ENCODE data around the gene SPEN. TPM values are rescaled to one million over a fixed set of nuclear protein-coding genes. Genes with fewer than 3 reads are reported as not detected.
"Not testable (repeated sequence)": the region's sequence is repeated elsewhere in the genome, so short reads cannot be mapped to it uniquely, and the experiment has no call there.

The SPEN gene
- total and polyA plus RNA-seq, 11 donors: 11.0 to 41.5 (median 21.8) TPM

GRCh38 chr1:15825800-15826199 is 21.7 kb upstream of the SPEN start:
- H3K27ac ChIP-seq: peak overlapping the region in 1 of 12 donors; percentile 6
- H3K4me1 ChIP-seq: peaks cover 0 to 19% (median 0%) of the 10 kb centered on the region in 12 donors
- no peak overlapping the region for H3K4me3 ChIP-seq
- TF ChIP-seq CTCF (IDR thresholded peaks at IDR 0.05) (no peak), POLR2A (IDR thresholded peaks at IDR 0.05) (no peak)
- peak in 1 of 4 donors; percentile 41 for ATAC-seq
- H3K9me3 ChIP-seq: no peaks in the 10 kb centered on the region
- H3K27me3 ChIP-seq: no peaks in the 10 kb centered on the region
- intact Hi-C loops (cut with DNase I): no loop called here
- DNase-seq: no peak
- no peaks in the 10 kb centered on the region for H3K36me3 ChIP-seq

- Histone ChIP-seq H3K4me3 (no peak overlapping the region), H3K36me3 (no peaks in the 10 kb centered on the region), H3K27me3 (no peaks in the 10 kb centered on the region), H3K27ac (no peak overlapping the region), H3K9me3 (no peaks in the 10 kb centered on the region), H3K4me1 (peaks cover 0 to 26% (median 0%) of the 10 kb centered on the region in 12 donors)
- ATAC-seq: no peak
- DNase-seq: no peak
- 81 to 87% (median 84%) methylated on average over 5 to 6 of the region's 6 CpGs for WGBS, 4 donors
- intact Hi-C loops (cut with DNase I): no loop called here
- TF ChIP-seq CTCF (IDR thresholded peaks at IDR 0.05): no peak
- no peak for TF ChIP-seq POLR2A (IDR thresholded peaks at IDR 0.05)
Measured at GRCh38 chr1:15826810-15827507, 20.5 kb upstream of the SPEN start.

GRCh38 chr1:15827567-15827966 is 19.9 kb upstream of the SPEN start:
- ATAC-seq; H3K36me3 ChIP-seq; H3K27me3 ChIP-seq; DNase-seq; H3K9me3 ChIP-seq; H3K4me3 ChIP-seq; H3K27ac ChIP-seq; intact Hi-C loops (cut with DNase I): not testable (repeated sequence)
- WGBS, 4 donors: 97 to 99% (median 98%) methylated on average over 13 to 15 of the region's 15 CpGs
- H3K4me1 ChIP-seq: peaks cover 0 to 30% (median 4%) of the 10 kb centered on the region in 12 donors

- H3K36me3 ChIP-seq; ATAC-seq; DNase-seq; H3K27ac ChIP-seq; intact Hi-C loops (cut with DNase I); H3K9me3 ChIP-seq; H3K27me3 ChIP-seq; H3K4me3 ChIP-seq: not testable (repeated sequence)
- peaks cover 0 to 40% (median 7%) of the 10 kb centered on the region in 12 donors for H3K4me1 ChIP-seq
- WGBS, 4 donors: 85 to 90% (median 89%) methylated on average over 14 of the region's 14 CpGs
Measured at GRCh38 chr1:15828931-15829330, 18.6 kb upstream of the SPEN start.

- intact Hi-C loops (cut with DNase I): loop anchor here in 2 of 10 donors (10.0 kb wide), 2 partner anchors 55 to 145 kb away; partner anchors contain the start of gene ZBTB17 (in 1 of the 2)
- peak overlapping the region in 3 of 12 donors; percentile 6 to 55 (median 38) for H3K27ac ChIP-seq
- 69 to 90% (median 85%) methylated on average over 1 of the region's 1 CpG for WGBS, 4 donors
- H3K27me3 ChIP-seq: no peaks in the 10 kb centered on the region
- no peaks in the 10 kb centered on the region for H3K36me3 ChIP-seq
- H3K9me3 ChIP-seq: no peaks in the 10 kb centered on the region
- H3K4me3 ChIP-seq: no peak overlapping the region
- TF ChIP-seq POLR2A (IDR thresholded peaks at IDR 0.05) (no peak), CTCF (IDR thresholded peaks at IDR 0.05) (no peak)
- DNase-seq (no peak), ATAC-seq (no peak)
- peaks cover 0 to 40% (median 7%) of the 10 kb centered on the region in 12 donors for H3K4me1 ChIP-seq
Measured at GRCh38 chr1:15830258-15830657, 17.2 kb upstream of the SPEN start.
